NCI-H460 (cell line): ENCODE data around the gene LRRC41. TPM values are rescaled to one million over a fixed set of nuclear protein-coding genes. Genes with fewer than 3 reads are reported as not detected.
"Not testable (repeated sequence)": the region's sequence is repeated elsewhere in the genome, so short reads cannot be mapped to it uniquely, and the experiment has no call there.

Source experiments
- DNase-seq: peaks from one replicate; pipeline ENCODE4 v3.0.0-alpha.2; 2016; ENCODE audit warnings: low read depth; ENCODE audit errors: extremely low read depth
- total RNA-seq: library from RNA; depleted of rRNA; stranded (reverse); fragments of >200 nt; shearing (Covaris generic); gene quantifications from 2 replicates; pipeline ENCODE4 v1.2.3, GENCODE V29; 2014; rRNA removed

The LRRC41 gene
- total RNA-seq, 1 experiment from 2014 or later: 46.7 TPM

GRCh38 chr1:46246548-46247435 lies 56.6 kb downstream of the LRRC41 start:
- no peak for DNase-seq

DNA sequence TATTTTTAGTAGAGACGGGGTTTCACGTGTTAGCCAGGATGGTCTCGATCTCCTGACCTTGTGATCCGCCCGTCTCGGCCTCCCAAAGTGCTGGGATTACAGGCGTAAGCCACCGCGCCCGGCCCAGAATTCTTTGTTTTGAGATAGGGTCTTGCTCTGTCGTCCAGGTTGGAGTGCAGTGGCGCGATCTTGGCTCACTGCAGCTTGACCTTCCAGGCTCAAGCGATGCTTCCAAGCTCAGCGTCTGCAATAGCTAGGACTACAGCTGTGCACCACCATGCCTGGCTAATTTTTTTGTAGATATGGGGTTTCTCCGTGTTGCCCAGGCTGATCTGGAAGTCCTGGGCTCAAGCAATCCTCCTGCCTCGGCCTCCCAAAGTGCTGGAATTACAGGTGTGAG lies 57.3 kb downstream of the LRRC41 start:
- not testable (repeated sequence) for DNase-seq

DNA sequence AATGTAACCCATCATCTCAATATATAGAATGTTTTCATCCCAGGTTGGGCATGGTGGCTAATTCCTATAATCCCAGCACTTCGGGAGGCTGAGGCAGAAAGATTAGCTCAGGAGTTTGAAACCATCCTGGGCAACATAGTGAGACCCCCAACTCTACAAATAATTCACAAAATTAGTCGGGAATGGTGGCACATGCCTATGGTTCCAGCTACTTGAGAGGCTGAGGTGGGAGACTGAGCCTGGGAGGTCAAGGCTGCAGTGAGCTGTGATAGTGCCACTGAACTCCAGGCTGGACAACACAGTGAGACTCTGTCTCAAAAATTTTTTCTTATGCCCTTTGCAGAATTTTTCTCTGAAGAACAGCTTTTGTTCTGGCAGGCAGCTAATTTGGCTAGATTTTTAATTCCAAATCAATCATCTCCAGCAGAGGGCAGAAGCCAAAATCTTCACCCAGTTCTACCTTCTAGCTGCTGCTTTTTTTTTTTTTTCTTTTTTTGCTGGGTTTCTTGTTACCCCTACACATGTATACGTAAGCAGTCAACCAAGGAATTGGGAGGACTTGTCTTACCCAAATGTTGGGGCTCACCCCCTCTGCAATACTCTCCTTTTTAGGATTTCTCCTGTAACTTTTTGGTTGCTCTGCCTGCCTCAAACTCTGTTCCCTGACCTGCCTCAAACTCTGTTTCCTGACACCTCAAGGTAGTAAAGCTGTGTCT lies 58.6 kb downstream of the LRRC41 start:
- no peak for DNase-seq

DNA sequence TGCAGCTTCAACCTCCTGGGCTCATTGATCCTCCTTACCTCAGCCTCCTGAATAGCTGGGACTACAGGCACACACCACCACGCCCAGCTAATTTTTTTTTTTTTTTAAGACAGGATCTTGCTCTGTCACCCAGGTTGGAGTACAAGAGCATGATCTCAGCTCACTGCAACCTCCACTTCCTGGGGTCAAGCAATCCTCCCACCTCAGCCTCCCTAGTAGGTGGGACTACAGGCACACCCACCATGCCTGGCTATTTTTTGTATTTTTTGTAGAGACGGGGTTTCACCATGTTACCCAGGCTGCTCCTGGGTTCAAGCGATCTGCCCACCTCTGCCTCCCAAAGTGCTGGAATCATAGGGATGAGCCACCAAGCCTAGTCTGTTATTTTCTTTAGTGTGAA lies 59.6 kb downstream of the LRRC41 start:
- not testable (repeated sequence) for DNase-seq

DNA sequence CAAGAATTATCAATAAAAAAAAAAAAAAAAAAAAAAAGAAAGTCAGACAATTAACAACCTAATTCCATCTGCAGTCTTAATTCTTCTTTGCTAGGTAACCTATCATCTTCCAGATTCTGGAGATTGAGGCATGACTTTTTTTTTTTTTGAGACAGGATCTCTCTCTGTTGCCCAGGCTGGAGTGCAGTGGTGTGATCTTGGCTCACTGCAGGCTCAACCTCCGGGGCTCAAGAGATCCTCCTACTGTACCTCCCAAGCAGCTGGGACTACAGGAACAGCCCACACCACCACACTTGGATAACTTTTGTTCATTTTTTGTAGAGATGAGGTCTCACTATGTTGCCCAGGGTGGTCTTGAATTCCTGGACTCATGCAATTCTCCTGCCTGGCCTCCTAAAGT lies 60.5 kb downstream of the LRRC41 start:
- DNase-seq: no peak

GRCh38 chr1:46241733-46242132 lies 61.7 kb downstream of the LRRC41 start:
- DNase-seq: not testable (repeated sequence)

DNA sequence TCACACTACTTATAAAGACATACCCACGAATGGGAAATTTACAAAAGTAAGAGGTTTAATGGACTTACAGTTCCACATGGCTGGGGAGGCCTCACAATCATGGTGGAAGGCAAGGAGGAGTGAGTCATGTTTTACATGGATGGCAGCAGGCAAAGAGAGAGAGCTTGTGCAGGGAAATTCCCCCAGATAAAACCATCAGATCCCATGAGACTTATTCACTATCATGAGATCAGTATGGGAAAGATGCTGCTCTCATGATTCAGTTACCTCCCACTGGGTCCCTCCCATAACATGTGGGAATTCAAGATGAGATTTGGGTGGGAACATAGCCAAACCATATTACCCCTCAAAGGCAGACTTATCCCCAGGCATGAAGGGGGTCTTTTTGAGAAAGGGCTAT lies 64.6 kb downstream of the LRRC41 start:
- not testable (repeated sequence) for DNase-seq

GRCh38 chr1:46236882-46237281 lies 66.5 kb downstream of the LRRC41 start:
- DNase-seq: no peak

- not testable (repeated sequence) for DNase-seq
These were observed 72.2 kb downstream of the LRRC41 start for GRCh38 chr1:46231231-46231630.

Other genes starting within 250 kb of the LRRC41 start
- gene PIK3R3, start 171.0 kb downstream of the LRRC41 start, total RNA-seq: 1.8 and 2.9 TPM in 2 replicates
- gene TSPAN1, start 128.5 kb downstream of the LRRC41 start, total RNA-seq: 0.07 and 1.0 TPM in 2 replicates
- not detected in 2 replicates for gene P3R3URF, start 127.1 kb downstream of the LRRC41 start, total RNA-seq
- 43.7 and 47.5 TPM in 2 replicates for gene POMGNT1, start 105.2 kb downstream of the LRRC41 start, total RNA-seq
- not detected in 2 replicates for gene LURAP1, start 100.3 kb downstream of the LRRC41 start, total RNA-seq
- gene RAD54L, start 55.9 kb downstream of the LRRC41 start, total RNA-seq: 5.3 and 6.6 TPM in 2 replicates
- 655 and 672 TPM in 2 replicates for gene UQCRH, start 82 bp upstream of the LRRC41 start, total RNA-seq
- 24.7 and 25.8 TPM in 2 replicates for gene NSUN4, start 37.2 kb upstream of the LRRC41 start, total RNA-seq
- gene FAAH, start 90.7 kb upstream of the LRRC41 start, total RNA-seq: 0.17 and 0.54 TPM in 2 replicates
- gene DMBX1, start 186.2 kb upstream of the LRRC41 start, total RNA-seq: 0.09 TPM in 1 of 2 replicates, not detected in the other
- not detected in 2 replicates for gene KNCN, start 248.0 kb upstream of the LRRC41 start, total RNA-seq